GM19238 (cell line): ENCODE data around the gene THAP2.

Experiments
- DNase-seq: peaks from one replicate; pipeline ENCODE4 v3.0.0; 2011; ENCODE audit warnings: low spot score; ENCODE audit not compliant: insufficient read length

THAP2 gene

GRCh38 chr12:71702590-71702989 is 38.5 kb downstream of the THAP2 start:
- no peak for DNase-seq

DNA sequence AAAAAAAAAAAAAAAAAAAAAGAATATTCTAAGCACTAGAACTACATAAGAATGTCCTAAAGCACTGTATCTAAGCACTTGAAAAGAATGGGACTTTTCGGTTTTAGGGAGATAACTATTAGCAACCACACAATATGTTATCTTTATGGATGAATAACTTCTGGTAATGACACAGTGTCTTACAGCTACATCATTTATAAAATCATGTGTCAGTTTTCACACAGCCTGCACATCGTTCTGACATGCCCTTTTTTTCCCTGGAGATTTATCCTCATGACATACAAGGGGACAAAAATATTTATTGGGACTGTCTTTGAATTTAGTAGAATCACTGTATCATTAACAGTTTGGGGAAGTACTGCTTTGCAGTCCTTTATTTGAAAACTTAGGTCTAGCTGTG is 39.1 kb downstream of the THAP2 start:
- no peak for DNase-seq

GRCh38 chr12:71704920-71705319 is 40.8 kb downstream of the THAP2 start:
- no peak for DNase-seq

DNA sequence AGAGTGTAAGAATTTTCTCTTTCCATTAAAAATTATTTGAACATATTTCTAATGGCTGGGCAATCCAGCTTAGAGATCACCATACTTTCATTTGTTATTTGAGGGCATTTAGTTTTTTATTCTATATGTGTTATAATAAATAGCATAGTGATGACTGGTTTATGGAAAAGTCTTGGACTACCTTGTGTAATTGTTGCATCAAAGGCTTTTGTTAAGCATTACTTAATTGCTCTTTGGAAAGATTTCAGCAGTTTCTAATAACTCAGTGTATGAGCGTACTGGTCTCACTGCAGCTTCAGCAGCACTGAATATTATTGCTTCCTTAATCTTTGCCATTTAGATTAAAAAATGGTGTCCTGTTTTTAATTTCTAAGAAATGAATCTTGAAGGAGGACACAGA is 44.6 kb downstream of the THAP2 start:
- DNase-seq: no peak

- no peak for DNase-seq
Observed at GRCh38 chr12:71710276-71711125, 46.4 kb downstream of the THAP2 start.

DNA sequence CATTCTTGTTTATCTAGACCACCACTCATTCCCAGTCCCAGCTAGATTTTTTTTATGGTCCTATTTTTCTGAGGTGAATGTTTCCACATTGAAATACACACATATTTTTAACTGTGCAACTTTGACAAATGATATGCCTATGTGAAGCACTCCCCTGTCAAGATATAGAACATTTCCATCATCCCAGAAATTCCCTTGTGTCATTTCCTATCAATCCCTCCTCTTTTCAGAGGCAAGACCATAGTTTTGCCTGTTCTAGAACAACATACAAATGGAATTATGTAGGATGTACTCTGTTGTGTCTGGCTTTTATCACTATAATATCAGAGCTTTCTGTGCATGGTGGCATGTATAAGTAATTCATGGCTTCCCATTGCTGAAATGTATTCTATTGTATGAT is 54.5 kb downstream of the THAP2 start:
- no peak for DNase-seq

- DNase-seq: no peak
Observed at GRCh38 chr12:71719647-71720370, 55.7 kb downstream of the THAP2 start.

- DNase-seq: no peak
Observed at GRCh38 chr12:71721783-71722505, 57.8 kb downstream of the THAP2 start.

DNA sequence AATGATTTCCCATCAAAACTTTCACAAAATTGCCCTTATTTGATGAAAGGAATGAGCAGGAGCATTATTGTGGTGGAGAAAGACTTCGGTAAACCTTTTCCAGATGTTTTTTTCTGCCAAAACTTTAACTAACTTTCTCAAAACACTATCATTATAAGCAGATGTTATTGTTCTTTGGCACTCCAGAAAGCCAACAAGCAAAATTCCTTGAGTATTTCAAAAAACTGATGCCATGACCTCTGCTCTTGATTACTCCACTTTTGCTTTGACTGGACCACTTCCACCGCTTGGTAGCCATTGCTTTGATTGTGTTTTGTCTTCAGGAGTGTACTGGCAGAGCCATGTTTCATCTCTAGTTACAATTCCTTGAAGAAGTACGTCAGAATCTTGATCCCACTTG is 60.9 kb downstream of the THAP2 start:
- no peak for DNase-seq

- DNase-seq: no peak
Observed at GRCh38 chr12:71726548-71726947, 62.4 kb downstream of the THAP2 start.

GRCh38 chr12:71727958-71728357 is 63.9 kb downstream of the THAP2 start:
- DNase-seq: no peak
